ENCODE results near the gene BGLAP. TPM values are rescaled to one million over a fixed set of nuclear protein-coding genes. Genes with fewer than 3 reads are reported as not detected.
A peak's percentile ranks its signal among the peaks of the same experiment; 100 is the strongest.

Gene BGLAP
- polyA plus RNA-seq, 1 experiment: 0.26 TPM

GRCh38 chr1:156259805-156260204 is 17.8 kb downstream of the BGLAP start:
- no peak for DNase-seq (ENCODE audit: low read depth)
- POLR2A ChIA-PET: no interaction called here
- Histone ChIP-seq H3K4me3 (ENCODE audit: low read depth, low read length) (no peak overlapping the region), H3K36me3 (ENCODE audit: control insufficient read depth, insufficient read depth, low read length) (peaks cover 44% of the 10 kb centered on the region), H3K27me3 (ENCODE audit: control insufficient read depth, insufficient read depth, low read length) (no peaks in the 10 kb centered on the region)
- no peak for TF ChIP-seq CTCF (IDR thresholded peaks at IDR 0.05; ENCODE audit: insufficient read depth, low read depth, low read length)
- CTCF ChIA-PET: interaction anchor here (1.5 kb wide), 1 partner anchor 9 kb away, joined by 3 read pairs; no protein-coding TSS in a partner anchor

GRCh38 chr1:156260896-156261295 is 18.9 kb downstream of the BGLAP start:
- ChIA-PET POLR2A (no interaction called here), CTCF (interaction anchor here (0.7 to 1.5 kb wide), 4 partner anchors 8 to 170 kb away, joined by 3 to 4 read pairs (median 3); no protein-coding TSS in a partner anchor)
- Histone ChIP-seq H3K4me3 (ENCODE audit: low read depth, low read length) (no peak overlapping the region), H3K27me3 (ENCODE audit: control insufficient read depth, insufficient read depth, low read length) (no peaks in the 10 kb centered on the region), H3K36me3 (ENCODE audit: control insufficient read depth, insufficient read depth, low read length) (peaks cover 51% of the 10 kb centered on the region)
- no peak for TF ChIP-seq CTCF (IDR thresholded peaks at IDR 0.05; ENCODE audit: insufficient read depth, low read depth, low read length)
- DNase-seq (ENCODE audit: low read depth): no peak

- DNase-seq (ENCODE audit: low read depth): peak; percentile 63
- ChIA-PET CTCF (interaction anchor here (0.9 to 1.2 kb wide), 2 partner anchors 11 to 19 kb away, joined by 3 to 6 read pairs; partner anchors contain the start of gene SMG5), POLR2A (interaction anchor here (0.6 to 1.0 kb wide), 2 partner anchors 20 to 332 kb away, joined by 5 to 22 read pairs; partner anchors contain the start of gene SMG5)
- no peaks in the 10 kb centered on the region for H3K27me3 ChIP-seq (ENCODE audit: control insufficient read depth, insufficient read depth, low read length)
- peaks cover 54% of the 10 kb centered on the region for H3K36me3 ChIP-seq (ENCODE audit: control insufficient read depth, insufficient read depth, low read length)
- no peak overlapping the region for H3K4me3 ChIP-seq (ENCODE audit: low read depth, low read length)
- TF ChIP-seq CTCF (IDR thresholded peaks at IDR 0.05; ENCODE audit: insufficient read depth, low read depth, low read length): no peak
These were observed 20.7 kb downstream of the BGLAP start for GRCh38 chr1:156262461-156263287.

GRCh38 chr1:156263288-156263655 is 21.3 kb downstream of the BGLAP start:
- CTCF ChIA-PET: interaction anchor here (0.9 to 1.2 kb wide), 2 partner anchors 12 to 19 kb away, joined by 3 to 6 read pairs; partner anchors contain the start of gene SMG5

More at GRCh38 chr1:156263288-156263655, 21.3 kb downstream of the BGLAP start:
- no peak for DNase-seq (ENCODE audit: low read depth)
- peaks cover 56% of the 10 kb centered on the region for H3K36me3 ChIP-seq (ENCODE audit: control insufficient read depth, insufficient read depth, low read length)
- H3K27me3 ChIP-seq (ENCODE audit: control insufficient read depth, insufficient read depth, low read length): no peaks in the 10 kb centered on the region
- H3K4me3 ChIP-seq (ENCODE audit: low read depth, low read length): no peak overlapping the region
- POLR2A ChIA-PET: interaction anchor here (0.6 to 1.0 kb wide), 2 partner anchors 19 to 332 kb away, joined by 5 to 22 read pairs; partner anchors contain the start of gene SMG5
- no peak for TF ChIP-seq CTCF (IDR thresholded peaks at IDR 0.05; ENCODE audit: insufficient read depth, low read depth, low read length)

All from BJ (cell line).